A673 (cell line): Measurements from ENCODE around the gene MYO1F.

ENCODE experiments used
- CTCF ChIP-seq: fragments of 300-800, 200-600 bp; sonication (generic); conservative IDR thresholded peaks from 2 replicates; pipeline ENCODE4 v1.5.1; 2017; ENCODE audit warnings: low read depth, mild to moderate bottlenecking, antibody characterized with exemption, low read length, moderate library complexity, mixed read lengths
- EZH2 ChIP-seq: fragments of 200-600 bp; sonication (generic); IDR thresholded peaks from 2 replicates; pipeline ENCODE4 v1.6.1; 2017; ENCODE audit warnings: borderline replicate concordance, low read depth, mild to moderate bottlenecking, mixed read lengths, antibody characterized with exemption, low read length; ENCODE audit not compliant: poor library complexity, severe bottlenecking

DNA sequence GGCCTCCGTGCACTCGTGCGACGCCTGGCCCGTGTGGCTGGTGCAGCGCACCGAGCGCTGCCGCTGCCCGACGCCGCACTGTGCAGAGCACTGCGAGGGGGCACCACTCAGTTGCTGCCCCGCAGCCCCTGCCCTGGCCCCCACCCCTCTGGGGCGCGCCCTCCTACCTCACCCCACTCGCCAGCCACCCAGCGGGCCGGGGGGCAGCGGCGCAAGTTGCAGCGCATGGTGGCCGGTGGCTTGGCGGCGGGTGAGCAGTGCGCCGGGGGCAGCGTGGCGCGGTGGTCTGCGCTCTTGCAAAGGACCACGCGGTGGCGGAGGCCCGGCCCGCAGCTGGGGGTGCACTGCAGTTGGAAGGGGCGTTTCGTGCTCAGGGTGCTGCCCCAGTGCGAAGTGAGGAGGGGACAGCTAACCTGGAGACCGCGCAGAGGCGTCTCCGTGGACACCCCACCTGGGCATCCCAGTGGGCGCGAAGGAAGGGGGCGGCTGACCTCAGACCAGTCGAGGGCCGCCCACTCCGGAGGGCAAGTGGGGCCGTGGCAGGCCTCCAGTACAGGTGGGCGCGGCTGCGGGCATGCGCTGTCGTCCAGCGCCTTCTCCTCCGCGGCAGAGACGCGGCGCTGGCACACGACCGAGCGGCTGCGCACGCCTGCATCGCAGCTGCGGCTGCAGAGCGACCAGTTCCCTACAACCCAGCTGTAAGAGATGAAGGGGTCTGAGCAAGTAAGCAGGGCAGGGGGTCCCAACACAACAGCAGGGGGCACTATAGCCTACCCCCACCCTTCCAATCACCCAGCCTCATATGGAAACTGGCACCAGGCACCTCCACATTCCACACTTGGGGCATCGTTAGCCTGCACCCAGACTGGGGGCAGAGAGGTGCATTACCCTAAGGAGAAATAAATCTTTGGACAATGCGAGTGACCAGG is 8.0 kb upstream of the MYO1F start:
- TF ChIP-seq CTCF: no peak
- no peak for TF ChIP-seq EZH2
